Measurements from ENCODE around the gene HDAC8. TPM values are rescaled to one million over a fixed set of nuclear protein-coding genes. Genes with fewer than 3 reads are reported as not detected.
"Not testable (repeated sequence)": the region's sequence is repeated elsewhere in the genome, so short reads cannot be mapped to it uniquely, and the experiment has no call there.

The HDAC8 gene
- polyA plus RNA-seq, 2 of the 4 experiments (the other 2 are of a cell fraction) = 28.7 to 38.3 TPM

GRCh38 chrX:72492499-72492898, 80.1 kb downstream of the HDAC8 start:
- TF ChIP-seq BHLHE40 (IDR thresholded peaks at IDR 0.05; ENCODE audit: low read depth, low read length) (no peak), CEBPB (IDR thresholded peaks at IDR 0.05) (no peak), FOSB (CRISPR knock-in tag; IDR thresholded peaks at IDR 0.05) (no peak), ELK1 (IDR thresholded peaks at IDR 0.05; ENCODE audit: low read depth, low read length) (no peak), CHD4 (IDR thresholded peaks at IDR 0.05; ENCODE audit: borderline replicate concordance) (no peak), CBX2 (IDR thresholded peaks at IDR 0.05; ENCODE audit: borderline replicate concordance, low read depth) (no peak), REST (IDR thresholded peaks at IDR 0.05) (no peak), SREBF2 (IDR thresholded peaks at IDR 0.05) (no peak), ESRRA (IDR thresholded peaks at IDR 0.05; ENCODE audit: borderline replicate concordance, low read length) (no peak), HDAC2 (IDR thresholded peaks at IDR 0.05) (no peak), KDM5A (IDR thresholded peaks at IDR 0.05) (no peak), TP53 (CRISPR knock-in tag; IDR thresholded peaks at IDR 0.05) (no peak), USF2 (IDR thresholded peaks at IDR 0.05) (no peak), POLR2A (IDR thresholded peaks at IDR 0.05; ENCODE audit: low read length) (no peak)
- DNase-seq (ENCODE audit: low read depth in 1 of 2, low spot score in 1 of 2) (no peak), ATAC-seq (no peak), FAIRE-seq (no peak)
- POLR2A ChIA-PET = no interaction called here
- 83% methylated on average over 1 of the region's 1 CpG for WGBS (ENCODE audit: missing lambda C conversion rate)
- CTCF ChIA-PET = no interaction called here
- H3K4me1 ChIP-seq = no peaks in the 10 kb centered on the region
- no peak overlapping the region for H3K4me3 ChIP-seq
- no peaks in the 10 kb centered on the region for H3K9me3 ChIP-seq
- H3K27ac ChIP-seq = no peak overlapping the region
- H3K4me2 ChIP-seq = no peak overlapping the region

GRCh38 chrX:72490221-72490620, 82.4 kb downstream of the HDAC8 start:
- POLR2A ChIA-PET = not testable (repeated sequence)

GRCh38 chrX:72487661-72488060, 85.0 kb downstream of the HDAC8 start:
- ATAC-seq (no peak), DNase-seq (ENCODE audit: low read depth in 1 of 2, low spot score in 1 of 2) (no peak), FAIRE-seq (no peak)
- H3K4me2 ChIP-seq = no peak overlapping the region
- no peaks in the 10 kb centered on the region for H3K4me1 ChIP-seq
- ChIA-PET CTCF (interaction anchor here (0.6 to 1.6 kb wide), 3 partner anchors 8 to 47 kb away, joined by 3 read pairs; no protein-coding TSS in a partner anchor), POLR2A (no interaction called here)
- 80% methylated on average over 1 of the region's 1 CpG for WGBS (ENCODE audit: missing lambda C conversion rate)
- no peaks in the 10 kb centered on the region for H3K9me3 ChIP-seq
- H3K27ac ChIP-seq = no peak overlapping the region
- no peak overlapping the region for H3K4me3 ChIP-seq
- no peak for TF ChIP-seq CBX8 (IDR thresholded peaks at IDR 0.05)
- TF ChIP-seq PBX3 (IDR thresholded peaks at IDR 0.05) = no peak
- TF ChIP-seq NPAS2 (CRISPR knock-in tag; IDR thresholded peaks at IDR 0.05; ENCODE audit: borderline replicate concordance) = no peak
- TF ChIP-seq EHMT2 (IDR thresholded peaks at IDR 0.05; ENCODE audit: low read depth) = no peak
- no peak for TF ChIP-seq RARB (CRISPR knock-in tag; IDR thresholded peaks at IDR 0.05)
- no peak for TF ChIP-seq JUNB (IDR thresholded peaks at IDR 0.05)

More at GRCh38 chrX:72490221-72490620, 82.4 kb downstream of the HDAC8 start:
- H3K9me3 ChIP-seq; ATAC-seq; H3K4me3 ChIP-seq; CTCF ChIA-PET; DNase-seq (ENCODE audit: low read depth in 1 of 2, low spot score in 1 of 2); H3K4me1 ChIP-seq; FAIRE-seq; H3K27ac ChIP-seq; H3K4me2 ChIP-seq: not testable (repeated sequence)
- 91% methylated on average over 4 of the region's 6 CpGs for WGBS (ENCODE audit: missing lambda C conversion rate)

All from A549 (cell line).